ENCODE data around the gene ARID5A. TPM values are rescaled to one million over a fixed set of nuclear protein-coding genes. Genes with fewer than 3 reads are reported as not detected.

ARID5A gene
- total and polyA plus RNA-seq, 2 donors (not counting 1 experiment from before 2014, with no cell fraction given): 35.5 to 93.0 TPM

GRCh38 chr2:96524482-96525210 lies 11.9 kb upstream of the ARID5A start:
- no peaks in the 10 kb centered on the region for H3K9me3 Mint-ChIP-seq (ENCODE audit: insufficient read depth)
- H3K4me3 Mint-ChIP-seq: no peak overlapping the region
- Histone ChIP-seq H3K4me3 (ENCODE audit: control extremely low read depth in 1 of 5, extremely low read depth in 1 of 5, insufficient read depth in 1 of 5, low read depth in 2 of 5, low read length in 4 of 5) (no peak overlapping the region), H4K20me1 (ENCODE audit: control insufficient read depth, insufficient read depth, low read length, poor library complexity, severe bottlenecking) (no peaks in the 10 kb centered on the region), H3K27me3 (replicated peaks in 1 of 4; ENCODE audit: control extremely low read depth in 1 of 4, control insufficient read depth in 3 of 4, insufficient read depth in 4 of 4, low read length in 3 of 4) (peaks cover 0 to 19% (median 0%) of the 10 kb centered on the region in 4 experiments), H3K9ac (ENCODE audit: low read length) (no peak overlapping the region), H3K36me3 (replicated peaks in 1 of 2; ENCODE audit: control extremely low read depth in 1 of 2, control insufficient read depth in 1 of 2, extremely low read depth in 1 of 2, insufficient read depth in 2 of 2, low read length in 1 of 2) (no peaks in the 10 kb centered on the region), H3K27ac (ENCODE audit: low read length in 2 of 2) (no peak overlapping the region), H3K79me2 (ENCODE audit: control insufficient read depth, insufficient read depth, low read length) (no peaks in the 10 kb centered on the region), H3K9me3 (ENCODE audit: control extremely low read depth in 1 of 3, control insufficient read depth in 2 of 3, insufficient read depth in 1 of 3, low read length in 2 of 3) (no peaks in the 10 kb centered on the region), H2AFZ (ENCODE audit: insufficient read depth, low read depth, low read length, poor library complexity, severe bottlenecking) (no peak overlapping the region), H3K4me2 (replicated peaks; ENCODE audit: low read depth, low read length, poor library complexity, severe bottlenecking) (no peak overlapping the region), H3K4me1 (ENCODE audit: control insufficient read depth in 2 of 2, insufficient read depth in 2 of 2, low read length in 2 of 2) (peaks cover 12 to 33% of the 10 kb centered on the region in 2 donors)
- intact Hi-C loops (cut with micrococcal nuclease): no loop called here
- TF ChIP-seq, protein P1, sequence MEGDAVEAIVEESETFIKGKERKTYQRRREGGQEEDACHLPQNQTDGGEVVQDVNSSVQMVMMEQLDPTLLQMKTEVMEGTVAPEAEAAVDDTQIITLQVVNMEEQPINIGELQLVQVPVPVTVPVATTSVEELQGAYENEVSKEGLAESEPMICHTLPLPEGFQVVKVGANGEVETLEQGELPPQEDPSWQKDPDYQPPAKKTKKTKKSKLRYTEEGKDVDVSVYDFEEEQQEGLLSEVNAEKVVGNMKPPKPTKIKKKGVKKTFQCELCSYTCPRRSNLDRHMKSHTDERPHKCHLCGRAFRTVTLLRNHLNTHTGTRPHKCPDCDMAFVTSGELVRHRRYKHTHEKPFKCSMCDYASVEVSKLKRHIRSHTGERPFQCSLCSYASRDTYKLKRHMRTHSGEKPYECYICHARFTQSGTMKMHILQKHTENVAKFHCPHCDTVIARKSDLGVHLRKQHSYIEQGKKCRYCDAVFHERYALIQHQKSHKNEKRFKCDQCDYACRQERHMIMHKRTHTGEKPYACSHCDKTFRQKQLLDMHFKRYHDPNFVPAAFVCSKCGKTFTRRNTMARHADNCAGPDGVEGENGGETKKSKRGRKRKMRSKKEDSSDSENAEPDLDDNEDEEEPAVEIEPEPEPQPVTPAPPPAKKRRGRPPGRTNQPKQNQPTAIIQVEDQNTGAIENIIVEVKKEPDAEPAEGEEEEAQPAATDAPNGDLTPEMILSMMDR (IDR thresholded peaks at IDR 0.05): no peak
- no peak for TF ChIP-seq EZH2 (IDR thresholded peaks at IDR 0.05; ENCODE audit: borderline replicate concordance, insufficient read depth, low read depth, low read length, poor library complexity, severe bottlenecking)
- no peak overlapping the region for H3K27ac Mint-ChIP-seq
- WGBS (ENCODE audit: insufficient coverage): 73% methylated on average over 14 of the region's 15 CpGs
- peaks cover 28% of the 10 kb centered on the region for H3K4me1 Mint-ChIP-seq
- no peak for ATAC-seq (ENCODE audit: low read depth)
- POLR2A ChIA-PET: no interaction called here
- H3K27me3 Mint-ChIP-seq: peaks cover 5% of the 10 kb centered on the region
- CTCF ChIA-PET: interaction anchor here (1.0 to 7.3 kb wide), 2 partner anchors 14 to 15 kb away, joined by 3 to 53 read pairs; no protein-coding TSS in a partner anchor
- DNase-seq: no peak

DNA sequence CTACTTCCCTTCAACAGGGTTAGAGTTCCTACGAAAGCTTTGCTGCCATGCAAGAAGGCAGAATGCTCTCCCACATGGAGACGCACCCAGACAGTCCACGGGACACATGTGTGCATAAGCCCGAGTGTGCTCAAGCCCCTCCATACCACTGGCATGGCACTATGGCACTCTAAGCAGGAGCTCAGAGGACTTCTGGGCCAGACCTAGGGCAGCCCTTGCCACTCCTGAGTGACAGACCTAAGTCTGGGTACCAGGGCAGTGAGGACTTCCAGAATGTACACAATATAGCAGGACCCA lies 11.4 kb upstream of the ARID5A start:
- no peak overlapping the region for H2AFZ ChIP-seq (ENCODE audit: insufficient read depth, low read depth, low read length, poor library complexity, severe bottlenecking)

More for the DNA sequence above, 11.4 kb upstream of the ARID5A start:
- TF ChIP-seq, protein P1 (IDR thresholded peaks at IDR 0.05): no peak
- no peak for TF ChIP-seq EZH2 (IDR thresholded peaks at IDR 0.05; ENCODE audit: borderline replicate concordance, insufficient read depth, low read depth, low read length, poor library complexity, severe bottlenecking)
- Mint-ChIP-seq H3K4me1 (peaks cover 31% of the 10 kb centered on the region), H3K27ac (no peak overlapping the region), H3K9me3 (ENCODE audit: insufficient read depth) (no peaks in the 10 kb centered on the region), H3K4me3 (no peak overlapping the region), H3K27me3 (peaks cover 5% of the 10 kb centered on the region)
- Histone ChIP-seq H3K4me1 (ENCODE audit: control insufficient read depth in 2 of 2, insufficient read depth in 2 of 2, low read length in 2 of 2) (peaks cover 12 to 33% of the 10 kb centered on the region in 2 donors), H3K9ac (ENCODE audit: low read length) (no peak overlapping the region), H3K4me2 (replicated peaks; ENCODE audit: low read depth, low read length, poor library complexity, severe bottlenecking) (no peak overlapping the region), H4K20me1 (ENCODE audit: control insufficient read depth, insufficient read depth, low read length, poor library complexity, severe bottlenecking) (no peaks in the 10 kb centered on the region), H3K27me3 (replicated peaks in 1 of 4; ENCODE audit: control extremely low read depth in 1 of 4, control insufficient read depth in 3 of 4, insufficient read depth in 4 of 4, low read length in 3 of 4) (peaks cover 0 to 19% (median 0%) of the 10 kb centered on the region in 4 experiments), H3K4me3 (ENCODE audit: control extremely low read depth in 1 of 5, extremely low read depth in 1 of 5, insufficient read depth in 1 of 5, low read depth in 2 of 5, low read length in 4 of 5) (no peak overlapping the region), H3K36me3 (replicated peaks in 1 of 2; ENCODE audit: control extremely low read depth in 1 of 2, control insufficient read depth in 1 of 2, extremely low read depth in 1 of 2, insufficient read depth in 2 of 2, low read length in 1 of 2) (no peaks in the 10 kb centered on the region), H3K27ac (ENCODE audit: low read length in 2 of 2) (no peak overlapping the region), H3K79me2 (ENCODE audit: control insufficient read depth, insufficient read depth, low read length) (no peaks in the 10 kb centered on the region), H3K9me3 (ENCODE audit: control extremely low read depth in 1 of 3, control insufficient read depth in 2 of 3, insufficient read depth in 1 of 3, low read length in 2 of 3) (no peaks in the 10 kb centered on the region)
- ChIA-PET POLR2A (no interaction called here), CTCF (interaction anchor here (7.3 kb wide), 1 partner anchor 14 kb away, joined by 53 read pairs; no protein-coding TSS in a partner anchor)
- intact Hi-C loops (cut with micrococcal nuclease): no loop called here
- no peak for ATAC-seq (ENCODE audit: low read depth)
- DNase-seq: no peak
- 86% methylated on average over 4 of the region's 4 CpGs for WGBS (ENCODE audit: insufficient coverage)

Measured in B cell (primary cell).